H1 (cell line): ENCODE data around the gene UNC13D. TPM values are rescaled to one million over a fixed set of nuclear protein-coding genes. Genes with fewer than 3 reads are reported as not detected.

Source experiments
- CTCF ChIA-PET: fragments of 300-600 bp; sonication (Branson Sonifier 250); formaldehyde crosslinking; loops from one replicate; lab custom pipeline; 2021; ENCODE audit not compliant: partially characterized antibody; lab: Charles Lee
- POLR2A ChIA-PET: fragments of 300-600 bp; sonication (Branson Sonifier 250); formaldehyde crosslinking; loops from one replicate; lab custom pipeline; 2021; ENCODE audit warnings: inconsistent platforms; ENCODE audit not compliant: partially characterized antibody; lab: Charles Lee
- DNase-seq, 2 experiments: peaks; one replicate each; pipeline versions ENCODE4 v3.0.0 to v3.0.0-alpha.2; 2010 to 2022; ENCODE audit warnings: low spot score in 2 of 2, low read depth in 1 of 2, mixed read lengths in 1 of 2
- FAIRE-seq: peaks from 2 replicates; lab custom pipeline; 2011; peaks lifted over from hg19 to GRCh38; lab: Jason Lieb, UNC
- H2AFZ ChIP-seq: 2 replicates; pipeline ENCODE4 v1.8.1; 2012; ENCODE audit warnings: low read length, inconsistent platforms
- H2AK5ac ChIP-seq: 2 replicates; pipeline ENCODE4 v1.6.1; 2013; ENCODE audit warnings: low read depth, low read length
- H2BK120ac ChIP-seq: replicated peaks from 2 replicates; pipeline ENCODE3; 2013; ENCODE audit warnings: low read depth, low read length, inconsistent platforms
- H2BK12ac ChIP-seq: 2 replicates; pipeline ENCODE4 v1.6.1; 2013; ENCODE audit warnings: low read depth, low read length
- H2BK15ac ChIP-seq: 2 replicates; pipeline ENCODE4 v1.6.1; 2013; ENCODE audit warnings: low read length
- H2BK20ac ChIP-seq: 2 replicates; pipeline ENCODE4 v1.6.1; 2013; ENCODE audit warnings: low read length
- H2BK5ac ChIP-seq: 2 replicates; pipeline ENCODE4 v1.6.1; 2013; ENCODE audit warnings: low read depth, low read length
- H3K14ac ChIP-seq: 2 replicates; pipeline ENCODE4 v1.6.1; 2013; ENCODE audit warnings: inconsistent platforms; ENCODE audit not compliant: insufficient read length
- H3K18ac ChIP-seq: 2 replicates; pipeline ENCODE4 v1.6.1; 2013; ENCODE audit warnings: low read length; ENCODE audit errors: extremely low read depth
- H3K23ac ChIP-seq: 2 replicates; pipeline ENCODE4 v1.6.1; 2013; ENCODE audit warnings: inconsistent platforms; ENCODE audit not compliant: insufficient read length
- H3K23me2 ChIP-seq: 2 replicates; pipeline ENCODE4 v1.6.1; 2013; ENCODE audit warnings: low read depth, low read length
- H3K27ac ChIP-seq: 2 replicates; pipeline ENCODE4 v1.6.1; 2011; ENCODE audit warnings: low read depth, low read length, inconsistent platforms
- H3K27me3 ChIP-seq, 4 experiments: replicated peaks in 1 of 4; 1 replicate in 1 of 4; 2 replicates in 3 of 4; pipeline versions ENCODE4 v1.6.1 to v1.8.1; 2011 to 2013; ENCODE audit warnings: low read length in 3 of 4, mild to moderate bottlenecking in 3 of 4, inconsistent platforms in 2 of 4, mixed read lengths in 2 of 4, moderate library complexity in 1 of 4; ENCODE audit not compliant: control insufficient read depth in 3 of 4, insufficient read depth in 3 of 4; ENCODE audit errors: extremely low read depth in 1 of 4
- H3K36me3 ChIP-seq, 4 experiments: 2 replicates each; pipeline versions ENCODE4 v1.6.1 to v1.8.1; 2011 to 2013; ENCODE audit warnings: mild to moderate bottlenecking in 4 of 4, low read length in 3 of 4, moderate library complexity in 2 of 4, control low read depth in 1 of 4, inconsistent platforms in 1 of 4; ENCODE audit not compliant: insufficient read depth in 4 of 4, control insufficient read depth in 2 of 4
- H3K4ac ChIP-seq: replicated peaks from 2 replicates; pipeline ENCODE3; 2013; ENCODE audit warnings: low read length, low read depth, mixed read lengths, inconsistent platforms; ENCODE audit not compliant: insufficient read length
- H3K4me1 ChIP-seq, 4 experiments: replicated peaks in 1 of 4; 1 replicate in 1 of 4; 2 replicates in 3 of 4; pipeline versions ENCODE4 v1.6.1 to v1.8.1; 2011 to 2013; ENCODE audit warnings: low read length in 3 of 4, inconsistent platforms in 2 of 4, mixed read lengths in 1 of 4; ENCODE audit not compliant: insufficient read depth in 4 of 4, control insufficient read depth in 3 of 4
- H3K4me2 ChIP-seq, 2 experiments: 2 replicates each; pipeline versions ENCODE4 v1.6.1 to v1.8.1; 2011 to 2013; ENCODE audit warnings: low read depth in 2 of 2, low read length in 2 of 2, control low read depth in 1 of 2, inconsistent platforms in 1 of 2, mild to moderate bottlenecking in 1 of 2; ENCODE audit not compliant: insufficient read depth in 1 of 2
- H3K4me3 ChIP-seq, 4 experiments: fragments of 200-600, 300-600 bp in 1 of 4; sonication (generic), shearing (Covaris generic), sonication (Bioruptor Twin) in 1 of 4; 2 replicates each; pipeline versions ENCODE4 v1.5.1 to v1.8.1; 2011 to 2016; ENCODE audit warnings: low read length in 4 of 4, low read depth in 3 of 4, control low read depth in 2 of 4, inconsistent platforms in 2 of 4, mild to moderate bottlenecking in 2 of 4, mixed read lengths in 1 of 4, moderate library complexity in 1 of 4; ENCODE audit not compliant: insufficient read depth in 2 of 4; ENCODE audit errors: extremely low read depth in 1 of 4
- H3K56ac ChIP-seq: replicated peaks from 2 replicates; pipeline ENCODE3; 2013; ENCODE audit warnings: low read depth, mild to moderate bottlenecking, mixed read lengths, low read length, inconsistent platforms; ENCODE audit not compliant: insufficient read length
- H3K79me1 ChIP-seq: 2 replicates; pipeline ENCODE4 v1.6.1; 2013; ENCODE audit warnings: low read depth, low read length, control low read depth
- H3K79me2 ChIP-seq, 2 experiments: 2 replicates each; pipeline versions ENCODE4 v1.6.1 to v1.8.1; 2012 to 2013; ENCODE audit warnings: low read length in 2 of 2, mild to moderate bottlenecking in 2 of 2, inconsistent platforms in 1 of 2; ENCODE audit not compliant: insufficient read depth in 2 of 2, control insufficient read depth in 1 of 2
- H3K9ac ChIP-seq, 4 experiments: replicated peaks in 1 of 4; 1 replicate in 1 of 4; 2 replicates in 3 of 4; pipeline versions ENCODE4 v1.6.1 to v1.8.1; 2011 to 2013; ENCODE audit warnings: low read depth in 3 of 4, low read length in 3 of 4, control low read depth in 2 of 4, mild to moderate bottlenecking in 2 of 4, moderate library complexity in 2 of 4, inconsistent platforms in 1 of 4; ENCODE audit errors: extremely low read depth in 1 of 4
- H3K9me3 ChIP-seq, 2 experiments: 2 replicates each; pipeline versions ENCODE4 v1.6.1 to v1.8.1; 2012 to 2013; ENCODE audit warnings: mild to moderate bottlenecking in 2 of 2, moderate library complexity in 2 of 2, control low read depth in 1 of 2, inconsistent platforms in 1 of 2, low read depth in 1 of 2, low read length in 1 of 2, mixed read lengths in 1 of 2; ENCODE audit not compliant: insufficient read depth in 2 of 2
- H4K20me1 ChIP-seq, 2 experiments: replicated peaks in 1 of 2; 2 replicates each; pipeline versions ENCODE3 to v1.8.1; 2011 to 2013; ENCODE audit warnings: inconsistent platforms in 2 of 2, low read length in 2 of 2, mild to moderate bottlenecking in 1 of 2; ENCODE audit not compliant: insufficient read depth in 2 of 2, control insufficient read depth in 1 of 2
- H4K5ac ChIP-seq: 2 replicates; pipeline ENCODE4 v1.6.1; 2013; ENCODE audit warnings: low read length, low read depth, mixed read lengths, inconsistent platforms; ENCODE audit not compliant: insufficient read length
- H4K8ac ChIP-seq: 2 replicates; pipeline ENCODE4 v1.8.0; 2013; ENCODE audit warnings: mild to moderate bottlenecking, moderate library complexity, low read length, inconsistent platforms; ENCODE audit not compliant: insufficient read depth; ENCODE audit errors: extremely low read depth
- H4K91ac ChIP-seq: replicated peaks from 2 replicates; pipeline ENCODE3; 2013; ENCODE audit warnings: low read length, mixed read lengths, inconsistent platforms; ENCODE audit not compliant: insufficient read length
- E2F6 ChIP-seq: IDR thresholded peaks from 2 replicates; pipeline ENCODE4 v1.6.1; 2012; ENCODE audit warnings: inconsistent platforms
- EZH2 ChIP-seq: fragments of 200-600 bp; sonication (generic); IDR thresholded peaks from 2 replicates; pipeline ENCODE4 v1.7.1; 2012; ENCODE audit warnings: low read depth, mild to moderate bottlenecking, moderate library complexity, low read length, inconsistent platforms; ENCODE audit not compliant: severe bottlenecking
- TCF12 ChIP-seq: IDR thresholded peaks from 2 replicates; pipeline ENCODE4 v1.6.1; 2011; ENCODE audit warnings: low read depth, mild to moderate bottlenecking, low read length
- ZNF274 ChIP-seq: IDR thresholded peaks from 2 replicates; pipeline ENCODE4 v1.7.0; 2012; ENCODE audit warnings: low read length, borderline replicate concordance; ENCODE audit errors: extremely low read depth
- WGBS, 2 experiments: shearing (Covaris generic) in 1 of 2; methylation state at CpG; one replicate each; pipeline versions ENCODE4 v1.1.6 to v1.1.7; 2013 to 2015; ENCODE audit warnings: low lambda C conversion rate in 2 of 2, mixed read lengths in 2 of 2, inconsistent platforms in 1 of 2, low coverage in 1 of 2, missing lambda C conversion rate in 1 of 2; ENCODE audit not compliant: insufficient replicate concordance in 2 of 2, insufficient coverage in 1 of 2, insufficient read length in 1 of 2; ENCODE audit errors: extremely low coverage in 1 of 2, missing lambda C conversion rate in 1 of 2; 5-methylcytosine and 5-hydroxymethylcytosine counted together
- polyA plus RNA-seq, 7 experiments: library from polyadenylated mRNA; depleted of rRNA in 3 of 7; stranded (reverse) in 5 of 7; unstranded in 2 of 7; fragments of >200 nt in 5 of 7; fragments of 200-250 nt in 2 of 7; gene quantifications; 1 replicate in 5 of 7; 2 replicates in 1 of 7; 4 replicates in 1 of 7; pipeline versions ENCODE4 v1.2.1 to v1.2.3, GENCODE V29; 2011 to 2013; ENCODE audit warnings: missing spikeins in 2 of 7, mixed read lengths in 2 of 7
- total RNA-seq: library from RNA; stranded (reverse); fragmentation: NEBNext Ultra II Directional; extraction: Animal tissue kit (Norgen Biotek cat#: 25700); gene quantifications from 2 replicates; pipeline ENCODE4 v1.2.1, GENCODE V29; 2021

UNC13D gene
- total and polyA plus RNA-seq, 2 of the 8 experiments (the other 6 are each of a cell fraction or from before 2014, with no cell fraction given): 3.6 to 8.4 TPM

GRCh38 chr17:75853433-75853832, 9.2 kb upstream of the UNC13D start:
- FAIRE-seq (no peak), DNase-seq (no peak)
- Histone ChIP-seq H3K79me1 (peaks cover 10% of the 10 kb centered on the region; the same call in 1 of the 2 replicates), H4K91ac (no peak overlapping the region), H3K79me2 (peaks cover 3 to 9% of the 10 kb centered on the region in 2 experiments; a peak in 3 of 4 replicates), H2BK5ac (no peak overlapping the region), H2BK15ac (no peak overlapping the region), H2BK20ac (no peak overlapping the region), H4K20me1 (no peaks in the 10 kb centered on the region), H3K4ac (no peak overlapping the region), H3K36me3 (peaks cover 5 to 18% (median 10%) of the 10 kb centered on the region in 4 experiments; a peak in 7 of 8 replicates), H3K56ac (no peak overlapping the region), H3K9ac (peak overlapping the region in 1 of 4 experiments; percentile 25; a peak in 2 of 7 replicates), H3K18ac (no peak overlapping the region), H3K23me2 (peaks cover 6% of the 10 kb centered on the region), H3K4me2 (no peak overlapping the region; a peak in 1 of 4 replicates), H2AFZ (no peak overlapping the region), H2BK120ac (no peak overlapping the region), H3K9me3 (no peaks in the 10 kb centered on the region), H2BK12ac (no peak overlapping the region), H3K4me3 (no peak overlapping the region), H2AK5ac (no peak overlapping the region), H3K14ac (no peak overlapping the region), H3K23ac (no peak overlapping the region), H3K4me1 (peaks cover 0 to 7% (median 2%) of the 10 kb centered on the region in 4 experiments; a peak in 4 of 7 replicates), H4K5ac (no peak overlapping the region), H4K8ac (no peak overlapping the region), H3K27ac (no peak overlapping the region), H3K27me3 (no peaks in the 10 kb centered on the region)
- TF ChIP-seq E2F6 (no peak), EZH2 (no peak), ZNF274 (no peak), TCF12 (no peak)
- ChIA-PET CTCF (interaction anchor here (0.9 to 27.2 kb wide), 7 partner anchors 6 to 88 kb away, joined by 3 to 563 read pairs (median 3); partner anchors contain the start of genes GALK1 and UNC13D), POLR2A (interaction anchor here (1.2 to 4.7 kb wide), 6 partner anchors 18 to 77 kb away, joined by 3 to 21 read pairs (median 5); partner anchors contain the start of genes TRIM47 and TRIM65)
- 91% methylated on average over 7 of the region's 7 CpGs; no CpG with 5 or more reads in 1 of the 2 experiments for WGBS, 2 experiments
